Astrocyte (in vitro differentiated cells and primary cell): ENCODE measurements around the gene KRTCAP2.

ENCODE experiments used
- CTCF ChIP-seq: IDR thresholded peaks from 2 replicates; pipeline ENCODE4 v1.5.1; 2011; ENCODE audit warnings: low read depth, mild to moderate bottlenecking, inconsistent platforms, low read length, moderate library complexity; ENCODE audit not compliant: insufficient read depth
- EZH2 ChIP-seq: IDR thresholded peaks from 2 replicates; pipeline ENCODE4 v1.6.1; 2012; ENCODE audit warnings: mild to moderate bottlenecking, low read length, inconsistent platforms; ENCODE audit not compliant: insufficient read depth

GRCh38 chr1:155174324-155175280, 1.5 kb upstream of the KRTCAP2 start:
- TF ChIP-seq EZH2, result no peak
- no peak for TF ChIP-seq CTCF
